SU-DHL-6 (cell line): ENCODE measurements around the gene IFNG-AS1.

ENCODE experiments used
- H2AFZ ChIP-seq: fragments of 200-600 bp; sonication (generic); 2 replicates; pipeline ENCODE4 v1.6.1; 2014; ENCODE audit warnings: low read depth, mild to moderate bottlenecking, moderate library complexity, mixed read lengths, antibody characterized with exemption, low read length; ENCODE audit not compliant: severe bottlenecking
- H3F3A ChIP-seq: fragments of 200-600 bp; shearing (Covaris generic); 2 replicates; pipeline ENCODE4 v1.6.0; 2016; ENCODE audit warnings: antibody characterized with exemption, mild to moderate bottlenecking; ENCODE audit not compliant: insufficient read depth
- H3K27ac ChIP-seq: fragments of 200-600 bp; sonication (generic); 2 replicates; pipeline ENCODE4 v1.5.1; 2016; ENCODE audit warnings: low read depth, mild to moderate bottlenecking, low read length, moderate library complexity, mixed read lengths
- H3K27me3 ChIP-seq: fragments of 200-600 bp; sonication (generic), shearing (Covaris generic); 2 replicates; pipeline ENCODE4 v1.6.0; 2014; ENCODE audit warnings: mild to moderate bottlenecking, low read length
- H3K36me3 ChIP-seq: fragments of 200-600 bp; sonication (generic); 2 replicates; pipeline ENCODE4 v1.6.1; 2014; ENCODE audit warnings: mild to moderate bottlenecking, low read length, mixed read lengths
- H3K4me2 ChIP-seq: fragments of 300-600, 200-600 bp; shearing (Covaris generic), sonication (generic); 2 replicates; pipeline ENCODE4 v1.6.0; 2014; ENCODE audit warnings: low read length, low read depth, mild to moderate bottlenecking; ENCODE audit not compliant: poor library complexity, severe bottlenecking
- H3K4me3 ChIP-seq: fragments of 200-600 bp; sonication (generic); 2 replicates; pipeline ENCODE4 v1.5.1; 2014; ENCODE audit warnings: antibody characterized with exemption, low read length, mild to moderate bottlenecking, mixed read lengths; ENCODE audit not compliant: insufficient read depth, poor library complexity, severe bottlenecking
- H3K79me2 ChIP-seq: fragments of 200-600 bp; sonication (generic); 2 replicates; pipeline ENCODE4 v1.6.1; 2014; ENCODE audit warnings: mild to moderate bottlenecking, low read length, moderate library complexity; ENCODE audit not compliant: insufficient read depth
- H3K9ac ChIP-seq: fragments of 200-600 bp; sonication (generic); 2 replicates; pipeline ENCODE4 v1.7.0; 2014; ENCODE audit warnings: mild to moderate bottlenecking, low read length
- H3K9me2 ChIP-seq: fragments of 200-600 bp; sonication (generic); replicated peaks from 2 replicates; pipeline ENCODE4 v1.6.1; 2014; ENCODE audit warnings: low read length; ENCODE audit not compliant: insufficient read depth
- H3K9me3 ChIP-seq: fragments of 200-600 bp; sonication (generic); 2 replicates; pipeline ENCODE4 v1.6.1; 2014; ENCODE audit warnings: low read length, mixed read lengths; ENCODE audit not compliant: insufficient read depth
- H4K20me1 ChIP-seq: fragments of 200-600 bp; sonication (generic); 2 replicates; pipeline ENCODE4 v1.6.1; 2014; ENCODE audit warnings: low read depth, mild to moderate bottlenecking, antibody characterized with exemption, low read length, moderate library complexity, mixed read lengths
- CTCF ChIP-seq: fragments of 200-600 bp; sonication (generic); IDR thresholded peaks from one replicate; pipeline ENCODE4 v1.5.1; 2017; ENCODE audit warnings: antibody characterized with exemption, mild to moderate bottlenecking, low read length, moderate library complexity; ENCODE audit not compliant: insufficient read depth, poor library complexity, severe bottlenecking
- EZH2phosphoT487 ChIP-seq: fragments of 200-600 bp; sonication (generic), shearing (Covaris generic); conservative IDR thresholded peaks from 2 replicates; pipeline ENCODE4 v1.6.1; 2018; ENCODE audit warnings: mild to moderate bottlenecking, antibody characterized with exemption, low read length, moderate library complexity, mixed read lengths

Gene IFNG-AS1

GRCh38 chr12:67977668-67978067 is 11.6 kb upstream of the IFNG-AS1 start:
- Histone ChIP-seq H3K9me3 (no peaks in the 10 kb centered on the region), H3K9me2 (no peaks in the 10 kb centered on the region), H3K4me2 (no peak overlapping the region), H2AFZ (no peak overlapping the region), H4K20me1 (no peaks in the 10 kb centered on the region), H3F3A (no peaks in the 10 kb centered on the region), H3K4me3 (no peak overlapping the region), H3K36me3 (no peaks in the 10 kb centered on the region), H3K27ac (no peak overlapping the region), H3K27me3 (no peaks in the 10 kb centered on the region), H3K9ac (no peak overlapping the region), H3K79me2 (no peaks in the 10 kb centered on the region)
- no peak for TF ChIP-seq EZH2phosphoT487
- no peak for TF ChIP-seq CTCF

GRCh38 chr12:67980391-67980790 is 8.9 kb upstream of the IFNG-AS1 start:
- Histone ChIP-seq H3K27ac (no peak overlapping the region), H3K4me2 (no peak overlapping the region)

GRCh38 chr12:67981287-67982162 is 7.7 kb upstream of the IFNG-AS1 start:
- Histone ChIP-seq H3K4me3 (no peak overlapping the region), H3K27ac (no peak overlapping the region), H3K27me3 (no peaks in the 10 kb centered on the region)

More at GRCh38 chr12:67980391-67980790, 8.9 kb upstream of the IFNG-AS1 start:
- Histone ChIP-seq H3K9me2 (no peaks in the 10 kb centered on the region), H2AFZ (no peak overlapping the region), H3K4me3 (no peak overlapping the region), H3F3A (no peaks in the 10 kb centered on the region), H4K20me1 (no peaks in the 10 kb centered on the region), H3K79me2 (no peaks in the 10 kb centered on the region), H3K27me3 (no peaks in the 10 kb centered on the region), H3K9ac (no peak overlapping the region), H3K9me3 (no peaks in the 10 kb centered on the region), H3K36me3 (no peaks in the 10 kb centered on the region)
- TF ChIP-seq CTCF (no peak), EZH2phosphoT487 (no peak)

More at GRCh38 chr12:67981287-67982162, 7.7 kb upstream of the IFNG-AS1 start:
- H3F3A ChIP-seq: no peaks in the 10 kb centered on the region
- no peak overlapping the region for H2AFZ ChIP-seq
- H3K9ac ChIP-seq: no peak overlapping the region
- H3K4me2 ChIP-seq: no peak overlapping the region
- no peaks in the 10 kb centered on the region for H3K79me2 ChIP-seq
- no peaks in the 10 kb centered on the region for H3K36me3 ChIP-seq
- TF ChIP-seq EZH2phosphoT487 (no peak), CTCF (no peak)
- H3K9me2 ChIP-seq: no peaks in the 10 kb centered on the region
- H4K20me1 ChIP-seq: no peaks in the 10 kb centered on the region
- no peaks in the 10 kb centered on the region for H3K9me3 ChIP-seq
